ENCODE data around the gene POU2AF1.

DNA sequence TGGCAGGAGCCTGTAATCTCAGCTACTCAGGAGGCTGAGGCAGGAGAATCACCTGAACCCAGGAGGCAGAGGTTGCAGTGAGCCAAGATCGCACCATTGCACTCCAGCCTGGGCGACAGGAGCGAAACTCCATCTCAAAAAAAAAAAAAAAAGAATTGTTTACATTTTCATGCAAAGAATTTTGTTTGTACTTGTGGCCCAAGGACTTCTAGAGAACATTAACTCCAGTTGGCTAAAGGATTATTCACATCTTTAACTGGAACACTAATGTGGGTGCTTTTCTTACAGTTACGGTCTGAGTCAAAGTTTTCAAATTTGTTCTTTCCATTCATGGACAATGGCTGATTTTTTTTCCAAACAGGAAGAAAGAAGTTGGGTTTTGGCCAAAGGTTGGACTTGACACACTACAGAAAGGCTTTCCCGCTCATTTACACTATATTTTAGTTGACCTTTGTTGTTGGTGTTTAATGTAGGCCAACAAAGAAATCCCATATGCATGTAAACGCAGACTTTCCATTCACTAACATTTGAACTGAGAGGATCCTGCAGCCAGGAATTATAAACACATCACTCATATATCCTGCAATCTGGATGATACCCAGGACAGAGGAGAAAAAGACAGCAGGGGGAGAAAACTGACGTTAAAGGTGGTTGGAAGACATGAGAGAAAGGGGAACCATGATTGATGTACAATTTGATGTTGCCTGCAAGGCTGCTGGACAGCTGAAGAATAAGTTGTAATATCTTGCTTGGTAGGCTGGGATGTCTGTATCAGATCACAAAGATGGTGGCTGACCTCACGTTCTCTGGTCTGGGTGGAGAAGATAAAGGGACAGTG, 13.1 kb downstream of the POU2AF1 start:
- TF ChIP-seq CTCF (IDR thresholded peaks at IDR 0.05) = no peak
- no peak for TF ChIP-seq POLR2A (IDR thresholded peaks at IDR 0.05)
